Calu3 (cell line): ENCODE results near the gene DZANK1. TPM values are rescaled to one million over a fixed set of nuclear protein-coding genes. Genes with fewer than 3 reads are reported as not detected.
A peak's percentile ranks its signal among the peaks of the same experiment; 100 is the strongest.

Experiments
- BruUV-seq: library from RNA; stranded (reverse); fragments of 400-500 nt; replicated peaks from 2 replicates; lab custom pipeline; 2021; lab: Mats Ljungman, UMichigan
- CTCF ChIA-PET: fragments of 300-600 bp; sonication (Branson Sonifier 250); formaldehyde crosslinking; loops from one replicate; lab custom pipeline; 2022; ENCODE audit warnings: antibody characterized with exemption; lab: Charles Lee
- DNase-seq: peaks from one replicate; pipeline ENCODE4 v3.0.0; 2022
- H3K27ac Mint-ChIP-seq: one replicate; pipeline ENCODE4 v1.8.0; 2022; ENCODE audit warnings: mixed read lengths; ENCODE audit not compliant: unreplicated experiment
- H3K27me3 Mint-ChIP-seq: one replicate; pipeline ENCODE4 v1.8.0; 2022; ENCODE audit warnings: mixed read lengths; ENCODE audit not compliant: unreplicated experiment
- H3K36me3 Mint-ChIP-seq: one replicate; pipeline ENCODE4 v1.8.0; 2022; ENCODE audit warnings: mild to moderate bottlenecking, moderate library complexity, mixed read lengths; ENCODE audit not compliant: insufficient read depth, unreplicated experiment
- H3K4me1 Mint-ChIP-seq: one replicate; pipeline ENCODE4 v1.8.0; 2022; ENCODE audit warnings: mild to moderate bottlenecking, low read depth, mixed read lengths; ENCODE audit not compliant: unreplicated experiment
- H3K4me3 Mint-ChIP-seq: one replicate; pipeline ENCODE4 v1.8.0; 2022; ENCODE audit warnings: mild to moderate bottlenecking, low read depth, moderate library complexity, mixed read lengths; ENCODE audit not compliant: unreplicated experiment
- H3K9me3 Mint-ChIP-seq: one replicate; pipeline ENCODE4 v1.8.0; 2022; ENCODE audit warnings: low read depth, mixed read lengths; ENCODE audit not compliant: unreplicated experiment
- intact Hi-C: fragments of 100-400 bp; cut with micrococcal nuclease; formaldehyde crosslinking; loops from one replicate; pipeline ENCODE4 v1.10.0; 2022; ENCODE audit not compliant: unreplicated experiment
- total RNA-seq: library from RNA; stranded (reverse); gene quantifications from 2 replicates; pipeline ENCODE4 v1.2.3, GENCODE V29; 2022
- TF ChIP-seq, protein P1 (sequence below): fragments of 200-600 bp; IDR thresholded peaks from one replicate; pipeline ENCODE4 v1.8.0; 2022; ENCODE audit warnings: antibody characterized with exemption; ENCODE audit not compliant: unreplicated experiment

DZANK1 gene
- total RNA-seq, 1 experiment from 2014 or later: 1.0 TPM

DNA sequence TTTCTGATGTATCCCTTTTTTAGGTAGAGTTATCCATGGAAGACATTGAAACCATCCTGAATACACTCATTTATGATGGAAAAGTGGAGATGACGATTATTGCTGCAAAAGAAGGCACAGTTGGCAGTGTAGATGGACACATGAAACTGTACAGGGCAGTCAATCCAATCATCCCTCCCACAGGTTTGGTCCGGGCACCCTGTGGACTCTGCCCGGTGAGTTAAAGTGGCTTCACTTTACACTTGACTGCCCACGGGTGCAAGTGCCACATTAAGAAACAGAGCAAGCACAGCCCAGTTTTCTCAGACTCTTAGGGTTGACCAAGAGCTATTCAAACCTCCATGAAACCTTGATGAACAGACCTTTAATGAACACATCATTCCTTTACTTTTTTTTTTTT lies 14.8 kb upstream of the DZANK1 start:
- Mint-ChIP-seq H3K36me3 (no peaks in the 10 kb centered on the region), H3K9me3 (no peaks in the 10 kb centered on the region), H3K4me3 (no peak overlapping the region), H3K27ac (no peak overlapping the region), H3K27me3 (no peaks in the 10 kb centered on the region), H3K4me1 (no peaks in the 10 kb centered on the region)
- CTCF ChIA-PET: no interaction called here
- TF ChIP-seq, protein P1, sequence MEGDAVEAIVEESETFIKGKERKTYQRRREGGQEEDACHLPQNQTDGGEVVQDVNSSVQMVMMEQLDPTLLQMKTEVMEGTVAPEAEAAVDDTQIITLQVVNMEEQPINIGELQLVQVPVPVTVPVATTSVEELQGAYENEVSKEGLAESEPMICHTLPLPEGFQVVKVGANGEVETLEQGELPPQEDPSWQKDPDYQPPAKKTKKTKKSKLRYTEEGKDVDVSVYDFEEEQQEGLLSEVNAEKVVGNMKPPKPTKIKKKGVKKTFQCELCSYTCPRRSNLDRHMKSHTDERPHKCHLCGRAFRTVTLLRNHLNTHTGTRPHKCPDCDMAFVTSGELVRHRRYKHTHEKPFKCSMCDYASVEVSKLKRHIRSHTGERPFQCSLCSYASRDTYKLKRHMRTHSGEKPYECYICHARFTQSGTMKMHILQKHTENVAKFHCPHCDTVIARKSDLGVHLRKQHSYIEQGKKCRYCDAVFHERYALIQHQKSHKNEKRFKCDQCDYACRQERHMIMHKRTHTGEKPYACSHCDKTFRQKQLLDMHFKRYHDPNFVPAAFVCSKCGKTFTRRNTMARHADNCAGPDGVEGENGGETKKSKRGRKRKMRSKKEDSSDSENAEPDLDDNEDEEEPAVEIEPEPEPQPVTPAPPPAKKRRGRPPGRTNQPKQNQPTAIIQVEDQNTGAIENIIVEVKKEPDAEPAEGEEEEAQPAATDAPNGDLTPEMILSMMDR: no peak
- BruUV-seq: no TSS peak
- intact Hi-C loops: no loop called here
- DNase-seq: no peak

DNA sequence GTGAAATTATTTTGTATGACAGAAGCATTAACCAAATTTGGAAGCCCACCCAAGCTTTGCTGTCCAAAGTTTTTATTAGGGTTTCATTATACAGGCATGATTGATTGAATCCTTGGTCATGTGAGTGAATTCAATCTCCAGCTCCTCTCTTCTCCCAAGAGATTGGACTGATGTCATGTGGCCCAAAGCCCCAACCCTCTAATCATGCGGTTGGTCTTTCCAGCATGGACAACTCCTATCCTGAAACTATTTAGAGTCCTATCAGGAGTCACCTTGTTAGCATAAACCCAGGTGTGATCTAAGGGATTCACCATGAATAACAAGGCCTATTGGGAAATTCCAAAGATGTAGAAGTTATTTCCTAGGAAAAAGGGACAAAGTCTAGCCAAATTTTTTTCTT lies 11.0 kb upstream of the DZANK1 start:
- no peaks in the 10 kb centered on the region for H3K36me3 Mint-ChIP-seq
- H3K9me3 Mint-ChIP-seq: no peaks in the 10 kb centered on the region
- no peak for DNase-seq
- no TSS peak for BruUV-seq
- no peak overlapping the region for H3K27ac Mint-ChIP-seq
- no peaks in the 10 kb centered on the region for H3K4me1 Mint-ChIP-seq
- intact Hi-C loops: no loop called here
- TF ChIP-seq, protein P1: no peak
- no peak overlapping the region for H3K4me3 Mint-ChIP-seq
- no peaks in the 10 kb centered on the region for H3K27me3 Mint-ChIP-seq
- CTCF ChIA-PET: interaction anchor here (0.9 to 1.2 kb wide), 2 partner anchors 11 to 12 kb away, joined by 3 to 5 read pairs; partner anchors contain the start of genes DZANK1 and POLR3F

- Mint-ChIP-seq H3K36me3 (no peaks in the 10 kb centered on the region), H3K27me3 (no peaks in the 10 kb centered on the region), H3K9me3 (no peaks in the 10 kb centered on the region), H3K4me3 (no peak overlapping the region), H3K27ac (no peak overlapping the region), H3K4me1 (no peaks in the 10 kb centered on the region)
- intact Hi-C loops: no loop called here
- TF ChIP-seq, protein P1: no peak
- BruUV-seq: no TSS peak
- no peak for DNase-seq
- CTCF ChIA-PET: interaction anchor here (0.9 to 1.2 kb wide), 2 partner anchors 10 to 11 kb away, joined by 3 to 5 read pairs; partner anchors contain the start of genes DZANK1 and POLR3F
These were observed 10.4 kb upstream of the DZANK1 start for GRCh38 chr20:18477218-18477617.

DNA sequence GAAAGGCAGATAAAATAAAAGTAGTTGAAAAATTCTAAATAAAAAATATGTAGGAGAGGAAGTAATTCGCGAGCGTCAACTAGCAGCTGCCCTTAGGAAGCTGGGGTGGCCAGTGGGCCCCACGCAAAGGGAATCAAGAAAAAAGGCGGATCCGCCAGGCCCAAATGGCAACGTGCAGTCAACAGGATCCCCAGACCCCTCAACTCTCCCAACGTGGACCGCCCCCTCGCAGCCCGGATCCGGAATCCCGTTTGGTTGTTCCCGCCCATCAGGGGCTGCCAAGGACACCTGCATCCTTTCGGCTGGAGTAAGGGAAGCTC lies 296 bp downstream of the DZANK1 start:
- DNase-seq: no peak
- peak overlapping the region; percentile 79 for H3K27ac Mint-ChIP-seq
- TF ChIP-seq, protein P1: no peak
- H3K9me3 Mint-ChIP-seq: no peaks in the 10 kb centered on the region
- H3K4me1 Mint-ChIP-seq: no peaks in the 10 kb centered on the region
- peaks cover 13% of the 10 kb centered on the region for H3K36me3 Mint-ChIP-seq
- H3K4me3 Mint-ChIP-seq: peak overlapping the region; percentile 81
- CTCF ChIA-PET: interaction anchor here (1.1 kb wide), 1 partner anchor 11 kb away, joined by 5 read pairs; no protein-coding TSS in a partner anchor
- BruUV-seq: no TSS peak
- intact Hi-C loops: loop anchor here (10.0 kb wide), 1 partner anchor 52 kb away; no protein-coding TSS in a partner anchor
- H3K27me3 Mint-ChIP-seq: no peaks in the 10 kb centered on the region
